NCI-H82 (cell line): ENCODE data around the gene FCHSD2.
"Not testable (repeated sequence)": the region's sequence is repeated elsewhere in the genome, so short reads cannot be mapped to it uniquely, and the experiment has no call there.

Source experiments
- DNase-seq: peaks from one replicate; lab custom pipeline; 2025; lab: John Stamatoyannopoulos, UW

The FCHSD2 gene

DNA sequence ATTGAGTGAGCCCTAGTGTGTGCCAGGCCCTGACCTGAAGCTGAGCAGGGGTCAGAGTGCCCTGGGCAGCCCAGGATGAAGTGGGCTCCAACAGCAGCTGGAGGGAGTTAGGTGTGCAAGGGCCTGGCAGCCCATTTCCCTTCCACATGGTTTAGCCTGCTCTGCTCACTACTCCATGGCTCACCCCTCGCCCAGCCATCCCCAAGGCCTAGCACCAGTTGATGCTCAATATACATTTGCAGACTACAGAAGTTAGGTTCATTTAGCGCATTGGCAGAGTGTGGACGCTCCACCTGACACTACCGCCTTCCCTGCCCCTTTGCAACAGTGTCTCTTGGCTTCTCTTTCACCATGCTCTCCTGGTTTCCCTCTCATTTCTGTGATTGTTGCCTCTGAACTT is 324.2 kb downstream of the FCHSD2 start:
- no peak for DNase-seq

DNA sequence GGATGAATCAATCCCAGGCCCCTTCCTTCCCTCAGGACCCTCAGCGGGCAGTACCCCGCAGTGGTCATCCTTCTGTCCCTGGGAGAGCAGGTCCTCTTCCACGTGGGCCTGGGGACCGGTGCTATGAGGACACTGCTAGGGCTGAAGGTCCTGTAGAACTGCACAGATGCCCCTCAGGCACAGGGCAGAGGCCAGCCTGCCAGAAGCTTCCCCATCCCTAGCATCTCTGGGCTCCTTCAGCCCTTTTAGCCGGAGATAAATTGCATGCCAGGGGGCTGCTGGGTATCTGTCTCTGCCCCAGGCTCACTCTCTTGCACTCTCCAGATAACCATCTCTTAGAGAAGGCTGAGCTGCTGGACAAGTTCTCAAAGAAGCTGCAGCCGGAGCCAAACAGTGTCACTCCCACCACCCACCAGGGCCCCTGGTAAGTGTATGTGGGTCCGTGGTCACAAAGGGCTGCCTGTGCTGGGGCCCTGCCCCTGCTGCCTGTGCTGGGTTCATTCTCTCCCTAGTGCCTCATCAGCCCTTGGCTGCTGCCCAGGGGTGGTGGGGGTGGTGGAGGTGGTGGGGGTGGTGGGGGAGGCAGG is 325.6 kb downstream of the FCHSD2 start:
- DNase-seq = no peak

DNA sequence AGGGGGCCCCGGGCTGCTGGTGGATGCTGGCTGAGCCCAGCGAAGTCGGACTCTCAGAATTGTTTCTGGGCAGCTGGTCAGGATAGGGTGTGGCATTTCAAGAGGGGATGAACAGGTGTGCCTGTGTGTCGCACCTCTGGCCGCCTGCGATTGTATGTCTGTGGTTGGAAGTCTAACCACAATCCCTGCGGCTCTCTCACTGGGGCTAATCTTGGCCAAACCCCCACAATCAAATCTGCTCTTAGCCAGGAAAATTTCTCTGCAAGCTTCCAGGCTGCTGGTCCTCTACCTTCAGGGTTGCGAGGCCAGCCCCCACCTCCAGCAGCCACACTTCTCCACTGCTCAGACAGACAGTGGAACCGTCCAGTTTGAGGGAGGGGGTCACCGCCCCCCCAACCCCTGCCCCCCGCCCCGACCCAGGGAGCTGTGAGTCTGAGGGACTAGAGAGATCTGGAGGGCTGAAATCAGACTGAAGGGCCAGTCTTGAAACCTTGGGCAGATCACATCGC is 327.0 kb downstream of the FCHSD2 start:
- no peak for DNase-seq

DNA sequence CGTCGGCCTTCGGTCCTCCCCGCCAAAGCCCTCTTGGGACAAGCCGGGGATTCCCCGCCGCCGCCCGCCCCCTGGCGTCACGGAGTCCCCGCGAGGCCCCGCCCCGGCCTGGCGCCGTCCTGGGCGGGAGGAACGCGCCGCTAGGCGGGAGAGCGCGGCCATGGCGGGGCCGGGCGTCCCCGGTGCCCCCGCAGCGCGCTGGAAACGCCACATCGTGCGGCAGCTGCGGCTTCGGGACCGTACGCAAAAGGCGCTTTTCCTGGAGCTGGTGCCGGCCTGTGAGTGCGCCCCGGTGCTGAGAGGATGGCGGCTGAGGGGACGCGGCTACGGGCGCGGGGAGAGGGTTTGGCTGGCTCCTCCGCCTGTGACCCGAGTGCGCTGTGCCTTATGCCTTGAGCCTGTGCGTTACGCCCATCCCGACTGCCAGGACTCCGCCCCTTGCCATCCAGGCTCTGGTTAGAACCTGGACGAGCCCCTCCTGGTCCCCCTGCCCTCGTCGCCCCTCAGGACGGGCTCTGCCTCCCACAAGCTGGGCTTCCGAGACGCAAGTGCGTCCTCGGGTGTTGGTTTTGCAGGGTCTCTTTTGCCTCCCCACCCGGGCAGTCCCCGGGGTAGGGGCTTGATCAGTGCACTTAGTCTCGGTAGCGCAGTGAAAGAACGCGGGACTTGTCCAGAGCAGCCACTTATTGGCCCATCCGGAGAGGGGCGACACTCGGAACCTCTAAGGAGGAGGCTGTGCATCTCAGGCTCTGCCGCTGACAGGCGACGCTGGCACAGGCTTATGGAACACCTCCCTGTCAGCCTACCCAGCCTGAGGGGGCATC is 327.6 kb downstream of the FCHSD2 start, which contains the start of gene ATG16L2:
Gene ATG16L2 (plus strand): TSS at position 126 of the 824 bp plus-strand sequence. CDS start 35 bp downstream, at position 161.
- peak; percentile 83 for DNase-seq

DNA sequence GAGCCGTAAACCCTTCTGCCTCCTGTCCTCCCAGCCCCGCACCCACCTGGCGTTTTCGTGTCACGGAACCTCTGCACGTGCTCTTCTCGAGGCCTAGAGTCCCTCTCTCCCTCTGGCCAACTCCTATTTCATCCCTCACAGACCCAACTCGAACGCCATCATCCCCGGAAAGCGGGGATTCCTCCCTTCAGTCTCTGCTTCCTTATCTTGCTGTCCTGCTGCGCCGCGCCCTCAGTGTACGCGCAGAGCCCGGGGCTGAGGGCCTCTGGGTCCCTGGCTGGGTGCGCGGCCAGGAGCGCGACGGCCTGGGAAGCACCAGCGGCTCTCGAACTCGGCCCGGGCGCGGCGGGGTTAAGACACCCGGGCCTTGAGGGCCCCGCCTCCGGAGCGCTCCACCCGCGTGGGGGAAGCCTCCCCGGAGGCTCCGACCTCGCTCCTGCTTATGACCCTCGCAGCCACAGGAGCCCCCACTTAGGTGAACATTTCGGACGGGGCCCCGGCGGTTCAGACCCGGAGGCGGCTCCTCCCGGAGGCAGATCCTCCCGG is 328.3 kb downstream of the FCHSD2 start:
- DNase-seq = peak; percentile 83

DNA sequence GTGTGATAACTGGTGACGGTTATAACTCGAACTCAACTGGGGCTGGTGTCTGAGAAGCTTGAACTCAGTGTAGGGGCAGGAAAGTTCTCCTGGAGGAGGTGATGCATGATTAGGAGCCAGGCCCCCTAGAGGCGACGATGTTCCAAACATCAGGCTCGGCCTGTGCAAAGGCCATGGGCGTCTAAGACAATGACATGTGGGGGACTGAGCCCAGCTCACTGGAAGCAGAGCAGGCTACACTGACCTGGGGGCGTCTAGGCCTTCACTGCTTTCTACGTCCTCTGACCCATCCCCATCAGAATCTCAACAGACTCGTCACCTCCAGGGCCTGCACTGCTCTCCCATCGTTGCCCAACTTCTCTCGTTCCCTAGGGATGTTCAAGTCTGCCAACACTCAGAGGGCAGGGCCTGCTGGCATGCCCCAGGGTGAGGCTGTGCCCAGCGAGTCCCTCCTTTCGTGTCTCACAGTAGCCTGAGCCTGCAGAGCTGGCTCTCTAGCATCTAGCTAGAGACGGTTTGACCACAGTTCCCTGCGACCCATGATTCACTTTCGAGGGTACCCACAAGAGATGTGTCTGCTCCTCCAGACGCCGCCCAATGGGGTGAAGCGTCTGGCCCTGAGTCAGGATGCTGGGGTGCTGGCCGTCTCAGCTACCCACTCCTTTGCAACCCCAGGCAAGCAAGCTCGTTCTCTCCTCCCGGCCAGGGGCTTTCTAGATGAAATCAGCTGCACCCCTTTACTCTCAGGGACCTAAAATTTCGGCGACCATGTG is 329.0 kb downstream of the FCHSD2 start:
- peak; percentile 84 for DNase-seq

DNA sequence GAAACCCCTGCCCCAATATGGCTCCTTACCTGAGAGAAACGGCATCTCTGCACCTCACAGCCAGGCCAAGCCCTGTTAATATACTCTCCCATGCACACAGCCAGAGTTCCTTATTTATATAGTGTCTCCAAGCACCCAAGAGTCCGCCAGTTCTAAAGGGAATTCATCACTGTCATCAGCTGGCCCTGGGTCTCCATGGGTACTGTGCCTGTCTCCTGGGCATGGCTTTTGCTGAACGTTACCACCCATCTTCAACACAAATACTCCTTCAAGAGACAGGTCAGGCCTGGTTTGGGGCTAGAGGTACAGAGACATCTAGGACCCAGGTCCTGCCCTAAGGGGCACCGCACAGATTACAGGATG is 329.5 kb downstream of the FCHSD2 start:
- DNase-seq = peak; percentile 44

DNA sequence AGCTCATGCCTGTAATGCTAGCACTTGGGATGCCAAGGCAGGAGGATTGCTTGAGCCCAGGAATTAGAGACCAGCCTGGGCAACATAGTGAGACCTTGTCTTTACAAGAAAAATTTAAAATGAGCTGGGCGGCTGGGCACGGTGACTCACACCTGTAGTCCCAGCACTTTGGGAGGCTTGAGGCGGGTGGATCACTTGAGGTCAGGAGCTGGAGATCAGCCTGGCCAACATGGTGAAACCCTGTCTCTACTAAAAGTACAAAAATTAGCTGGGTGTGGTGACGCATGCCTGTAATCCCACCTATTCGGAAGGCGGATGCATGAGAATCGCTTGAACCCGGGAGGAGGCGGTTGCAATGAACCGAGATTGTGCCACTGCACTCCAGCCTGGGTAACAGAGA is 330.4 kb downstream of the FCHSD2 start:
- not testable (repeated sequence) for DNase-seq

DNA sequence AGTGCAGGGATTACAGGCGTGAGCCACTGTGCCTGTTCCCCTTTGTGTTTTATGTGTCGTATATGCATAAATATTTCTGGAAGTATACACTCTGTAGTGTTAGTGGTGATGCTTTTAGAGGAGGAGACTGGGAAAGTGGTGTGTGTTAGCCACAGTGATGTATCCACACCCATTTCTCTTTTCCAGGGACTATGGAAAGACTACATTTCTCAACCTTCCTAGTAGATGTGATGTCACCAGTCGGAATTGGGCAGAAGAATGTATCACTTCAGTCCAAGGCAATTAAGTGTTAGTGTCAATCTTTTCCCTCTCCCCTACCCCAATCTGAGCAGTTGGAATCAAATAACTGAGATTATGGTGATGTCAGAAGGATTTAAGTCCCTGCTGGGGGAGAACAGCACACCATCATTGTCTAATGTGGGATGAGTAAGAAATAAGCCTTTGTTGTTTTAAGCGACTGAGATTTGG is 333.8 kb downstream of the FCHSD2 start:
- no peak for DNase-seq

DNA sequence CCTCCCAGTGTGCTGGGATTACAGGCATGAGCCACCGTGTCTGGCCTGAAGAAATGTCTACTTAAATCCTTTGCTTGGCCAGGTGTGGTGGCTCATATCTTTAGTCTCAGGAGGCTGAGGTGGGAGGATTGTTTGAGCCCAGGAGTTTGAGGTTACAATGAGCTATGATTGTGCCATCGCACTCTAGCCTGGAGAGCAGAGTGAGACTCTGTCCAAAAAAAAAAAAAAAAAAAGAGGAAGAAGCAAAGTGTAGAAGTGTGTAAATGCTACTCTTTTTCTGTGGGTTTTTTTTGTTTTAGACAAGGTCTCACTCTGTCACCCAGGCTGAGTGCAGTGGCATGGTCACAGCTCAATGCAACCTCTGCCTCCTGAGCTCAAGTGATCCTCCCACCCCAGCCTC is 334.3 kb downstream of the FCHSD2 start:
- no peak for DNase-seq

DNA sequence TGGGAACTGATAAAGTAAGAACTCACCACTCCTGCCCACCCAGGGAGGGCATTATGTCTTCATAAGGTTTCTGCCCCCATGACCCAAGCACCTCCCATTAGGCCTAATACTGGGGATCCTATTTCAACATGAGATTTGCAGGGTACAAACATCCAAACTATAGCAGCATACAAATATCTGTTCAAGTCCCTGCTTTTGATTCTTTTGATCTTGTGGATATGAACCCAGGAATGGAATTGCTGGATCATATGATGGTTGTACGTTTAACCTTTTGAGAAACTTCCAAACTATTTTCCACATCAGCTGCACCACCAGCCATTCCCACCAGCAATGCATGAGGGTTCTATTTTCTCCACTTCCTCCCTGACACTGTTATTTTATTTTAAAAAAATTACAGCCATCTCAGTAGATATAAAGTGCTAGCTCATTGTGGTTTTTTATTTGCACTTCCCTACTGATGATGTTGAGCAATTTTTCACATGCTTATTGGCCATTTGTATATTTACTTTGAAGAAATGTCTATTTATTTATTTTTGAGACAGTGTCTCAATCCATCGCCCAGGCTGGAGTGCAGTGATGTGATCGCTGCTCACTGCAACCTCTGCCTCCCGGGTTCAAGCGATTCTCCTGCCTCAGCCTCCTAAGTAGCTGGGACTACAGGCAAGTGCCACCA is 335.0 kb downstream of the FCHSD2 start:
- no peak for DNase-seq

DNA sequence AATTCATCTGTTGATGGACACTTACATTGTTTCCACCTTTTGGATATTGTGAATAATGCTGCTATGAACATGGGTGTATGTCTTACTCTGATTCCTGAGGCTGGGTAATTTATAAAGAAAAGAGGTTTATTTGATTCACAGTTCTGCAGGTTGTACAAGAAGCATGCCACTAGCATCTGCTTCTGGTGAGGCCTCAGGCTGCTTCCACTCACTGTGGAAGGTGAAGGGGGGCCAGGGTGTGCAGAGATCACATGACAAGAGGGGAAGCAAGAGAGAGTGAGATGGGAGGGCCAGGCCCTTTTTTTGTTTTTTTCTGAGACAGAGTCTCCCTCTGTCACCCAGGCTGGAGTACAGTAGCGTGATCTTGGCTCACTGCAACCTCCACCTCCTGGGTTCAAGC is 335.7 kb downstream of the FCHSD2 start:
- DNase-seq = not testable (repeated sequence)

DNA sequence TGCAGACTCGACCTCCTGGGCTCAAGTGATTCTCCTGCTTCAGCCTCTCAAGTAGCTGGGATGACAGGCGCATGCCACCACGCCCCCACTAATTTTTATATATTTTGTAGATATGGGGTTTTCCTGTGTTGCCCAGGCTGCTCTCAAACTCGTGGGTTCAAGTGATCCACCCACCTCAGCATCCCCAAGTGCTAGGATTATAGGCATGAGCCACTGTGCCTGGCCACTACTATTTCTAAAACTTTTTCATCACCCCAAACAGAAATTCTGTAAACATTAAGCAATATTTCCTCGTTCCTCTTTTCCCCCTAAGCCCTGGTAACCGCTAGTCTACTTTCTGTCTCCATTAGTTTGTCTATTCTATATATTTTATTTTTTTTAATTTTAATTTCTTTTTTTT is 336.9 kb downstream of the FCHSD2 start:
- no peak for DNase-seq

DNA sequence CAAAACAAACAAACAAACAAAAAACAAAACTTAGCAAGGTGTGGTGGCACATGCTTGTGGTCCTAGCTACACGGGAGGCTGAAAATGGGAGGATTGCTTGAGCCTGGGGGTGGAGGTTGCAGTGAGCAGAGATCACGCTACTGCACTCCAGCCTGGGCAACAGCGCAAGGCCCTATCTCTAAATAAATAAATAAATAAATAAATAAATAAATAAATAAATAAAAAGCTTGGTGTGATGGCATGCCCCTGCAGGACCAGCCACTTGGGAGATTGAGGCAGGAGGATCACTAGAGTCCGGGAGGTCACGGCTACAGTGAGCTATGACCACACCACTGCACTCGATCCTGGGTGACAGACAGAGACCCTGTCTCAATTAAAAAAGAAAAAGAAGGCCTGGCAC is 339.3 kb downstream of the FCHSD2 start:
- no peak for DNase-seq

DNA sequence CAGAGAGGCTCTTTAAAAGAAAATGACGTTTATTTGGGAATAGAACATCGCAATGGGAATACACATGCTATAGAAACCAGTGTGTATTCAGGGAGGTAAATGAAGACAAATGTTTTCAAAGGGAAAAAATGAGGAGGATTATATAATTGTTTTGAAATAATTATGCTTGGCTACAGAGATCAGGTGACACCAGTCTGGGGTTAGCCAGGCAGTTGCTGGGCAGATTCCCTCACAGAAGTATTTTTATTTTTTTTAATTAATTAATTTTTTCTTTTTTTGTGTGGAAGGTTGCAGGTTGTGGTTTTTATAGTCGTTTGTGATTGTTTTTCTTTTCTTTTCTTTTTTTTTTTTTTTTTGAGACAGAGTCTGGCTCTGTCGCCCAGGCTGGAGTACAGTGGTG is 342.7 kb downstream of the FCHSD2 start:
- no peak for DNase-seq

DNA sequence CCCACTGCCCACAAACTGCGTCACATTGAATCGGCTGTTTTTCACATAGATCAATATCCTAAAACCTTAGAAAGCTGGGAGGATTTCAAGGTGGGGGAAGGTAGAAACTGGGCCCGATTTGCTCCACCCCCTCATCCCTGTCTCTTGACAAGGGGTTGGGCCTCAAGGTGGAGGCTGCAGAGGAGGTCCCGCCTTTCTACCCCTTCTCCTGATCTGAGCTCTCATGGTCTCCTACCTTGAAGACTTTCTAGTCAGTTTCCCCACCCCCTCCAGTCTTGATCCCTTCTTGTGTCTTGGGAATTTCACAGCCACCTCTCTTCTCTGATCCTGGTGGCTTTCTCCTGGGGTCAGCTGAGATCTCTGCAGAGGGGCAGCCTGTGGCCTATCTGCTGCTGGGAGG is 343.8 kb downstream of the FCHSD2 start:
- DNase-seq = no peak

DNA sequence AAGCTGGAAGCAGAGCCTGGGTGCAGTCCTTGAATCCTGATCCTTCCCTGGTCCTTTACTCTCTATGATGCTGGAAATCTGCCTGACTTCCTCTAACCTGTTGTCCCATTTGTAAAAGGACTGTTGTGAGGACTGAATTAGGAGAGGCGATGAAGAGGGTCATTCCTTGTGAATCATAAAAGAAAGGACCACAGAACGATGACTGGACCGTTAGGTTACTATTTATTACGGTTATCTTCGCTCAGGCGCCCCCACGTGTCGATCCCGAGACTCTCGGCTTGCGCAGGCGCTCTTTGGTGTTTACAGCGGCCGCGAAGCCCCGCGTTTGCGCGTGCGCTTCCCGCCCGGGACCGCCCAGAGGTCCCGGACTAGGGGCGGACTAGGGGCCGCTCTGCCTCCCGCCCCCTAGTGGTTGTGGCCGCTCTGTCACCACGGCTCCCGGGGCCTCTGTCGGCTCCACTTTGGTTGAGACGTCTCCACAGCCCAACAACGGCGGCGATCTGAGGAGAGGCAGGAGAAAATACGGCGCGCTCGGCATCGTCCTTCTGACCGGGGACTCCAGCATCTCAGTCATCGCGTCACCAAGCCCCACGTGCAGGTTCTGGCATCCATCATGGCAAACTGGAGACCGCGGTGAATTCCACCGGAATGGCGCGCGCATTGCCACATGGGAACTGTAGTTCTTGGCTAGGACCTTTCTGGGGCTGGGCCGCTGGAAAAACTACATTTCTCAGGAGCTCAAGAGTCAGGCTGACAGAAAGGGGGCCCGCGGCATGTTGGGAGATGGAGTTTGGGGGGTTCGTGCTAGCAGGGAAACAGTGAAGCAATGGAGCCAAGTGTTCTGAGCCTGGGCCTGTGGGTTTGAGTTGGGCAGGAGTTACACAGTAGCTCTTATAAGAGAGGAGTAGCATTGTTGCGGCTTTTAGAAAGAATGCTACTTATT is 348.4 kb downstream of the FCHSD2 start, which contains the start of gene STARD10:
Gene STARD10 (minus strand): TSS at position 623 of the 943 bp plus-strand sequence. CDS start 12,866 bp downstream, outside the sequence.
- DNase-seq = peak; percentile 95

DNA sequence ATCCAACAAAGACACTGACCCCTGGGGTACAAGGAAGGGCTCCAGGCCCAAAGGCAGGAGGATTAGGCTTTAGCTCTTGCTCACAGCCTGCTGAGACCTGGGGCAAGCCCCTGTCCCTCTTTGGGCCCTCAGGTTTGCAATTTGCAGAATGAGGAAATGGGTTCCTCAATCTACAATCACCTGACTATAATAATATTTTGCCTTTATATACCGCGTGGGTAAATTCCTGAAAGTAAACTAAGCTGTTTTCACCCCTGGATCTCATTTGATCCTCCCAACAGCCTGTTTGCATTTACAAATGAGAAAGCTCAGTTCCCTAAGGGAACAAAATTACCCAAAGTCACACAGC is 349.1 kb downstream of the FCHSD2 start:
- DNase-seq = no peak

DNA sequence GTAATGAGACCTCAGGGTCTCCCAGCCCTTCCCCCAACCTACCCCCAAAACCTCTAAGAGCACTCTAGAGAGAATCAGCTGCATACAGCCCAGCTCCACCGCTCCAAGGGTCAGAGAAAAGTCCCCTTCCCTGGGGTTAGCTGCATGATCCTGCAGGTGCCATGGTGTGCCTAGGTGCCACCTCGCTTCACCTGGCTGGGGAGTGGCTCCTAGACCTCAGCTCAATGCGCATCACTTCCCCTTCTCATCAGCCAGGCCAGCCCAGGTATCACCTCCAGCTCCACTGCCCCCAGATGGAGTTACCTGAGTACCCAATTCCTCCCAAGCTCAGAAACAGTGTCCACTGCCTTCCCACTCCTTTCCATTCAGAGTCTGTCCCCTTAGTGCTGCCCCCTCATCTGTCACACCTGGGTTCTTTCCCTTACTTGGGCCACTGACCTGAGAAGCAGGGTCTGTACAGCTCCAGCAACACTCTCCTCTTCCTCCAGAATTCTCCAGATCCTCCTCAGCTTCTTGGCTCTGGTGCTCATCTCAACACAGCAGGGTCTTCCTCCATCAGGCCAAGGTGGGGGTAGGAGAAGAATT is 349.6 kb downstream of the FCHSD2 start:
- no peak for DNase-seq

DNA sequence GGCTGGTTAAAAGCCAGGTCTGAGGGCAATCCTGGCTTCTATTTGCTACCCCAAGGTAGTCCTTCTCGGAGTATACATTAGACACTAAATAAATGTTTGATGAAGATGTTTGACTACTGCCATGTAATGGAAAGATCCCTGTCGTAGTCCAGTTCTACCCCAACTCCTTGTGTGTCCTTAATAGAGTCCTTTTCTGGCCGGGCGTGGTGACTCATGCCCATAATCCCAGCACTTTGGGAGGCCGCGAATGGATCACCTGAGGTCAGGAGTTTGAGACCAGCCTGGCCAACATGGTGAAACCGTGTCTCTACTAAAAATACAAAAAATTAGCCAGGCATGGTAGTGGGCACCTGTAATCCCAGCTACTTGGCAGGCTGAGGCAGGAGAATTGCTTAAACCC is 350.9 kb downstream of the FCHSD2 start:
- not testable (repeated sequence) for DNase-seq
